GM13976 (cell line): ENCODE results near the gene BNIP3.
"Not testable (repeated sequence)": the region's sequence is repeated elsewhere in the genome, so short reads cannot be mapped to it uniquely, and the experiment has no call there.

Experiments used
- DNase-seq: peaks from one replicate; pipeline ENCODE4 v3.0.0; 2012; ENCODE audit warnings: low spot score
- in situ Hi-C: fragments of 300-500 bp; cut with MboI; formaldehyde crosslinking; loops from one replicate; pipeline ENCODE4 v1.12.0; 2022; ENCODE audit warnings: low sequenced_read_pairs, mixed read lengths, inconsistent platforms; ENCODE audit not compliant: unreplicated experiment
- TF ChIP-seq, protein P1 (sequence below): IDR thresholded peaks from 2 replicates; pipeline ENCODE4 v1.5.1; 2012; ENCODE audit warnings: borderline replicate concordance, mild to moderate bottlenecking; ENCODE audit not compliant: insufficient read depth; ENCODE audit errors: extremely low read depth, missing control alignments, control extremely low read depth

The BNIP3 gene

DNA sequence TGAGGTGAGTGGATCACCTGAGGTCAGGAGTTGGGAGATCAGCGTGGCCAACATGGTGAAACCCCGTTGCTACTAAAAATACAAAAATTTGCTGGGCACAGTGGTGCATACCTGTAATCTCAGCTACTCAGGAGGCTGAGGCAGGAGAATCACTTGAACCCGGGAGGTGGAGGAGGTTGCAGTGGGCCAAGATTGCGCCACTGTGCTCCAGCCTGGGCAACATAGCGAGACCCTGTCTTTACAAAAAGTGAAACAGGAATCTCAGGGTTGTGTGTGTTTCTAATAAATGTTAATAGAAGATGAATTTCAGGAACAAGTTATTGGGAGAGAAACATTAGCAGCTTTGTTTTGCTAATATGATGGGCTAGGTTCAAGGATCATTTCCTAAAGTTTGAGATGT lies 61.0 kb downstream of the BNIP3 start:
- no peak for DNase-seq
- TF ChIP-seq, protein P1, sequence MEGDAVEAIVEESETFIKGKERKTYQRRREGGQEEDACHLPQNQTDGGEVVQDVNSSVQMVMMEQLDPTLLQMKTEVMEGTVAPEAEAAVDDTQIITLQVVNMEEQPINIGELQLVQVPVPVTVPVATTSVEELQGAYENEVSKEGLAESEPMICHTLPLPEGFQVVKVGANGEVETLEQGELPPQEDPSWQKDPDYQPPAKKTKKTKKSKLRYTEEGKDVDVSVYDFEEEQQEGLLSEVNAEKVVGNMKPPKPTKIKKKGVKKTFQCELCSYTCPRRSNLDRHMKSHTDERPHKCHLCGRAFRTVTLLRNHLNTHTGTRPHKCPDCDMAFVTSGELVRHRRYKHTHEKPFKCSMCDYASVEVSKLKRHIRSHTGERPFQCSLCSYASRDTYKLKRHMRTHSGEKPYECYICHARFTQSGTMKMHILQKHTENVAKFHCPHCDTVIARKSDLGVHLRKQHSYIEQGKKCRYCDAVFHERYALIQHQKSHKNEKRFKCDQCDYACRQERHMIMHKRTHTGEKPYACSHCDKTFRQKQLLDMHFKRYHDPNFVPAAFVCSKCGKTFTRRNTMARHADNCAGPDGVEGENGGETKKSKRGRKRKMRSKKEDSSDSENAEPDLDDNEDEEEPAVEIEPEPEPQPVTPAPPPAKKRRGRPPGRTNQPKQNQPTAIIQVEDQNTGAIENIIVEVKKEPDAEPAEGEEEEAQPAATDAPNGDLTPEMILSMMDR: no peak
- in situ Hi-C loops: no loop called here

- TF ChIP-seq, protein P1: no peak
- in situ Hi-C loops: no loop called here
- DNase-seq: no peak
These were observed 61.6 kb downstream of the BNIP3 start for GRCh38 chr10:131920151-131920550.

DNA sequence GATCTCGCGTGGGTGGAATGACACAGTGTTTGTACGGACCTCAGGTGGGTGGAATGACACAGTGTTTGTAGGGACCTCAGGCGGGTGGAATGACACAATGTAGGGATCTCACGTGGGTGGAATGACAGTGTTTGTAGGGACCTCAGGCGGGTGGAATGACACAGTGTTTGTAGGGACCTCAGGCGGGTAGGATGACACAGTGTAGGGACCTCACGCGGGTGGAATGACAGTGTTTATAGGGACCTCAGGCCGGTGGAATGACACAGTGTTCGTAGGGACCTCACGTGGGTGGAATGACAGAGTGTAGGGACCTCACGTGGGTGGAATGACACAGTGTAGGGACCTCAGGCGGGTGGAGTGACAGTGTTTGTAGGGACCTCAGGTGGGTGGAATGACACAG lies 62.3 kb downstream of the BNIP3 start:
- in situ Hi-C loops, DNase-seq: not testable (repeated sequence)
